Adrenal gland (tissue), 5 donors: Measurements from ENCODE around the gene GOLGA7B.

Source experiments
- POLR2A ChIP-seq, 2 donors: fragments of 450-650 bp; IDR thresholded peaks; one replicate each; pipeline ENCODE4 v1.6.1; 2017; ENCODE audit warnings: antibody characterized with exemption in 2 of 2, mild to moderate bottlenecking in 2 of 2, moderate library complexity in 1 of 2
- TF ChIP-seq, protein P1 (sequence below), 6 experiments: fragments of 450-650 bp in 4 of 6; fragments of 200-600 bp in 2 of 6; sonication (generic) in 1 of 6; IDR thresholded peaks; 1 replicate in 5 of 6; 2 replicates in 1 of 6; pipeline versions ENCODE4 v1.5.1 to v1.8.0; 2016 to 2021; ENCODE audit warnings: antibody characterized with exemption in 6 of 6, mild to moderate bottlenecking in 2 of 6, moderate library complexity in 1 of 6
- donor health status: DM: no; HTN: no; CAD: no.

GRCh38 chr10:97844678-97845077 lies 5.0 kb upstream of the GOLGA7B start:
- TF ChIP-seq, protein P1, sequence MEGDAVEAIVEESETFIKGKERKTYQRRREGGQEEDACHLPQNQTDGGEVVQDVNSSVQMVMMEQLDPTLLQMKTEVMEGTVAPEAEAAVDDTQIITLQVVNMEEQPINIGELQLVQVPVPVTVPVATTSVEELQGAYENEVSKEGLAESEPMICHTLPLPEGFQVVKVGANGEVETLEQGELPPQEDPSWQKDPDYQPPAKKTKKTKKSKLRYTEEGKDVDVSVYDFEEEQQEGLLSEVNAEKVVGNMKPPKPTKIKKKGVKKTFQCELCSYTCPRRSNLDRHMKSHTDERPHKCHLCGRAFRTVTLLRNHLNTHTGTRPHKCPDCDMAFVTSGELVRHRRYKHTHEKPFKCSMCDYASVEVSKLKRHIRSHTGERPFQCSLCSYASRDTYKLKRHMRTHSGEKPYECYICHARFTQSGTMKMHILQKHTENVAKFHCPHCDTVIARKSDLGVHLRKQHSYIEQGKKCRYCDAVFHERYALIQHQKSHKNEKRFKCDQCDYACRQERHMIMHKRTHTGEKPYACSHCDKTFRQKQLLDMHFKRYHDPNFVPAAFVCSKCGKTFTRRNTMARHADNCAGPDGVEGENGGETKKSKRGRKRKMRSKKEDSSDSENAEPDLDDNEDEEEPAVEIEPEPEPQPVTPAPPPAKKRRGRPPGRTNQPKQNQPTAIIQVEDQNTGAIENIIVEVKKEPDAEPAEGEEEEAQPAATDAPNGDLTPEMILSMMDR (IDR thresholded peaks at IDR 0.05) = no peak
- no peak for TF ChIP-seq POLR2A (IDR thresholded peaks at IDR 0.05)
